ENCODE measurements around the gene TXNDC11.

The TXNDC11 gene

DNA sequence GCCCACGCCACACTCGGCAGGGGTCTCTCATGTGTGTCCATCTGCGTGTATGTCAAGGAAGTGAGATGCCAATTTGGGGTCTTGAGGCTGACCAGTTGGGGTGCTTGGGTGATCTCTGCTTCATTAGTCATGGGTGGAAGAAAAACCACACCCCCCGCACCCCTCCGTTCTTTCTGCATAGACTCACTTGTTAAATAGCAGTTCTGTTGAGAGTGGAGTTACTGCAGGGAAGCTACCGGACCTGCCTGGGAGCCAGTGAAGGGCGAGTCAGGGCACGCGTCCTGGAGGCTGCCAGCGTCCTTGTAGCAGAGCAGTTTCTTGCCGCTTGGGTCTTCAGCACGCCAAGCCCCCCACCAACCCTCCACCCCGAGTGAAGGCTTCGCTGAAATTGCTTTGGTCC lies 65.9 kb downstream of the TXNDC11 start:
- Histone ChIP-seq H3K4me3 (ENCODE audit: low read depth, low read length) (no peak overlapping the region), H3K36me3 (replicated peaks) (peaks cover 35% of the 10 kb centered on the region), H3K27ac (no peak overlapping the region), H3K27me3 (replicated peaks) (no peaks in the 10 kb centered on the region)
- in situ Hi-C loops (cut with HindIII; ENCODE audit: low pct_ligation_motif_present, low sequenced_read_pairs) = no loop called here
- TF ChIP-seq CTCF (IDR thresholded peaks at IDR 0.05; ENCODE audit: low read depth, low read length, missing control alignments) = no peak
- DNase-seq = no peak

DNA sequence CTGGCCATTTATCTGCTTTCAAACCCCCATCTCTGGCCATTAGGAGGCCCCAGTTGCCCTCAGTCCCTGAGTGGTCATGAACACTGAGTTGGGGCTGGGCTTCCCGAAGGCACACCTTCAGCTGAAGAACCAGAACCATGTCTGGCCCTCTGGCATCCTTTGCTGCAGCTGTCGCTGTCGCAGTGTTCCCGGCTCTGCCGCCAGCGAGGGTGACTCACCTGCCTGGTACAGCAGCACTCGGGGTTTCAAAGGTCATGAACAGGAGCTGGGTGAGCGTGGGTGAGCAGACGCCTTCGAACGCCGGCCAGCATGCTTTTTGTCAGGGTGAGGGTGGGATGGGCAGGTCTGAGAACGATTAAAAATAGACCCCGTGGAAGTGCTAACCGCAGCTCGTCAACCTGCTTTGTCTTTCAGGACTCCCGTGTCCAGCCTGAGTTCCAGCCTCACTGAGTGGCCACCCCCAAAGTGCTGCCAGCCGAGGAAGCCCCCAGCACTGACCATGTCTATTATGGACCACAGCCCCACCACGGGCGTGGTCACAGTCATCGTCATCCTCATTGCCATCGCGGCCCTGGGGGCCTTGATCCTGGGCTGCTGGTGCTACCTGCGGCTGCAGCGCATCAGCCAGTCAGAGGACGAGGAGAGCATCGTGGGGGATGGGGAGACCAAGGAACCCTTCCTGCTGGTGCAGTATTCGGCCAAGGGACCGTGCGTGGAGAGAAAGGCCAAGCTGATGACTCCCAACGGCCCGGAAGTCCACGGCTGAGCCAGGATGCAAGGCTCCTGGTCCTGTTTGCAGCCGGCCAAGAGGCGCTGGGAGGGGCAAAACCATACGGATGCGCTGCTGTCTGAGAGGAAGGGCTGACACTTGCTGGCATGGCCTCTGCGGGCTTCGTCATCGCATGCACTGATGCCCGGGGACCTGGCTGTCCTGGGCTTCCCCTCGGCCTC lies 66.8 kb downstream of the TXNDC11 start:
- TF ChIP-seq CTCF (IDR thresholded peaks at IDR 0.05; ENCODE audit: low read depth, low read length, missing control alignments) = no peak
- Histone ChIP-seq H3K27ac (no peak overlapping the region), H3K4me3 (ENCODE audit: low read depth, low read length) (no peak overlapping the region), H3K27me3 (replicated peaks) (no peaks in the 10 kb centered on the region), H3K36me3 (replicated peaks) (peaks cover 32% of the 10 kb centered on the region)
- DNase-seq = no peak
- in situ Hi-C loops (cut with HindIII; ENCODE audit: low pct_ligation_motif_present, low sequenced_read_pairs) = no loop called here

GRCh38 chr16:11674818-11675560 lies 67.7 kb downstream of the TXNDC11 start:
- Histone ChIP-seq H3K27ac (no peak overlapping the region), H3K27me3 (replicated peaks) (no peaks in the 10 kb centered on the region), H3K36me3 (replicated peaks) (peaks cover 28% of the 10 kb centered on the region), H3K4me3 (ENCODE audit: low read depth, low read length) (no peak overlapping the region)
- in situ Hi-C loops (cut with HindIII; ENCODE audit: low pct_ligation_motif_present, low sequenced_read_pairs) = no loop called here
- peak; percentile 24 for DNase-seq
- no peak for TF ChIP-seq CTCF (IDR thresholded peaks at IDR 0.05; ENCODE audit: low read depth, low read length, missing control alignments)

GRCh38 chr16:11674001-11674817 lies 68.4 kb downstream of the TXNDC11 start:
- no peak for DNase-seq
- in situ Hi-C loops (cut with HindIII; ENCODE audit: low pct_ligation_motif_present, low sequenced_read_pairs) = no loop called here

More at GRCh38 chr16:11674001-11674817, 68.4 kb downstream of the TXNDC11 start:
- peaks cover 22% of the 10 kb centered on the region for H3K36me3 ChIP-seq (replicated peaks)
- TF ChIP-seq CTCF (IDR thresholded peaks at IDR 0.05; ENCODE audit: low read depth, low read length, missing control alignments) = no peak
- H3K27me3 ChIP-seq (replicated peaks) = no peaks in the 10 kb centered on the region
- H3K27ac ChIP-seq = no peak overlapping the region
- H3K4me3 ChIP-seq (ENCODE audit: low read depth, low read length) = no peak overlapping the region

All from brain microvascular endothelial cell (primary cell).